ENCODE measurements around the gene TSNAXIP1.

Gene TSNAXIP1

GRCh38 chr16:67855789-67856188, 49.1 kb downstream of the TSNAXIP1 start:
- DNase-seq (ENCODE audit: low spot score) (no peak), ATAC-seq (ENCODE audit: low read depth) (no peak)
- no peak overlapping the region for H3K27ac ChIP-seq (ENCODE audit: poor library complexity, severe bottlenecking)
- no peak for TF ChIP-seq CTCF (IDR thresholded peaks at IDR 0.05; ENCODE audit: poor library complexity, severe bottlenecking)
- H3K27me3 ChIP-seq (ENCODE audit: insufficient read depth, poor library complexity, severe bottlenecking) = no peaks in the 10 kb centered on the region
- H3K4me3 ChIP-seq (ENCODE audit: severe bottlenecking) = no peak overlapping the region
- peaks cover 26% of the 10 kb centered on the region for H3K4me1 ChIP-seq (ENCODE audit: insufficient read depth, poor library complexity, severe bottlenecking)
- peaks cover 41% of the 10 kb centered on the region for H3K36me3 ChIP-seq (ENCODE audit: low read depth)
- H3K9me3 ChIP-seq (ENCODE audit: severe bottlenecking) = no peaks in the 10 kb centered on the region

GRCh38 chr16:67856927-67857546, 50.3 kb downstream of the TSNAXIP1 start:
- Histone ChIP-seq H3K4me1 (ENCODE audit: insufficient read depth, poor library complexity, severe bottlenecking) (peaks cover 30% of the 10 kb centered on the region), H3K36me3 (ENCODE audit: low read depth) (peaks cover 41% of the 10 kb centered on the region), H3K27me3 (ENCODE audit: insufficient read depth, poor library complexity, severe bottlenecking) (no peaks in the 10 kb centered on the region), H3K9me3 (ENCODE audit: severe bottlenecking) (no peaks in the 10 kb centered on the region), H3K4me3 (ENCODE audit: severe bottlenecking) (no peak overlapping the region), H3K27ac (ENCODE audit: poor library complexity, severe bottlenecking) (peak overlapping the region; percentile 26)
- no peak for TF ChIP-seq CTCF (IDR thresholded peaks at IDR 0.05; ENCODE audit: poor library complexity, severe bottlenecking)
- DNase-seq (ENCODE audit: low spot score) (no peak), ATAC-seq (ENCODE audit: low read depth) (peak; percentile 9; the same call in 2 of the 3 replicates)

GRCh38 chr16:67857547-67858233, 51.0 kb downstream of the TSNAXIP1 start:
- Histone ChIP-seq H3K27me3 (ENCODE audit: insufficient read depth, poor library complexity, severe bottlenecking) (no peaks in the 10 kb centered on the region), H3K9me3 (ENCODE audit: severe bottlenecking) (no peaks in the 10 kb centered on the region), H3K27ac (ENCODE audit: poor library complexity, severe bottlenecking) (peak overlapping the region; percentile 26), H3K4me1 (ENCODE audit: insufficient read depth, poor library complexity, severe bottlenecking) (peaks cover 30% of the 10 kb centered on the region), H3K4me3 (ENCODE audit: severe bottlenecking) (no peak overlapping the region), H3K36me3 (ENCODE audit: low read depth) (peaks cover 35% of the 10 kb centered on the region)
- peak; percentile 98 for ATAC-seq (ENCODE audit: low read depth)
- TF ChIP-seq CTCF (IDR thresholded peaks at IDR 0.05; ENCODE audit: poor library complexity, severe bottlenecking) = no peak
- peak; percentile 80 for DNase-seq (ENCODE audit: low spot score)

GRCh38 chr16:67858500-67858899, 51.8 kb downstream of the TSNAXIP1 start:
- ATAC-seq (ENCODE audit: low read depth) (no peak), DNase-seq (ENCODE audit: low spot score) (no peak)
- Histone ChIP-seq H3K4me3 (ENCODE audit: severe bottlenecking) (no peak overlapping the region), H3K27me3 (ENCODE audit: insufficient read depth, poor library complexity, severe bottlenecking) (no peaks in the 10 kb centered on the region), H3K9me3 (ENCODE audit: severe bottlenecking) (no peaks in the 10 kb centered on the region), H3K27ac (ENCODE audit: poor library complexity, severe bottlenecking) (no peak overlapping the region), H3K36me3 (ENCODE audit: low read depth) (peaks cover 27% of the 10 kb centered on the region), H3K4me1 (ENCODE audit: insufficient read depth, poor library complexity, severe bottlenecking) (peaks cover 30% of the 10 kb centered on the region)
- no peak for TF ChIP-seq CTCF (IDR thresholded peaks at IDR 0.05; ENCODE audit: poor library complexity, severe bottlenecking)
